NCI-H2107 (cell line): ENCODE measurements around the gene BRD4.

Experiments
- DNase-seq: peaks from one replicate; lab custom pipeline; 2025; lab: John Stamatoyannopoulos, UW

The BRD4 gene

GRCh38 chr19:15248648-15249527, 83.5 kb downstream of the BRD4 start:
- DNase-seq, result no peak

- DNase-seq, result no peak
Observed at GRCh38 chr19:15248106-15248505, 84.2 kb downstream of the BRD4 start.

GRCh38 chr19:15247107-15248014, 85.0 kb downstream of the BRD4 start:
- DNase-seq, result no peak

GRCh38 chr19:15246198-15246481, 86.2 kb downstream of the BRD4 start:
- no peak for DNase-seq

GRCh38 chr19:15245370-15246197, 86.8 kb downstream of the BRD4 start:
- no peak for DNase-seq

- no peak for DNase-seq
Observed at GRCh38 chr19:15244808-15245207, 87.5 kb downstream of the BRD4 start.

- DNase-seq, result no peak
Observed at GRCh38 chr19:15244106-15244803, 88.1 kb downstream of the BRD4 start.

- no peak for DNase-seq
Observed at GRCh38 chr19:15243236-15243957, 88.9 kb downstream of the BRD4 start.

GRCh38 chr19:15241259-15241910, 91.0 kb downstream of the BRD4 start:
- no peak for DNase-seq

GRCh38 chr19:15240515-15240914, 91.8 kb downstream of the BRD4 start:
- DNase-seq, result no peak

- DNase-seq, result no peak
Observed at GRCh38 chr19:15239337-15239949, 92.9 kb downstream of the BRD4 start.

GRCh38 chr19:15238639-15239155, 93.6 kb downstream of the BRD4 start:
- no peak for DNase-seq

GRCh38 chr19:15237759-15238638, 94.3 kb downstream of the BRD4 start:
- DNase-seq, result no peak

GRCh38 chr19:15236886-15237285, 95.5 kb downstream of the BRD4 start:
- DNase-seq, result no peak

- DNase-seq, result no peak
Observed at GRCh38 chr19:15235781-15236180, 96.6 kb downstream of the BRD4 start.

- DNase-seq, result no peak
Observed at GRCh38 chr19:15234431-15235130, 97.8 kb downstream of the BRD4 start.

- no peak for DNase-seq
Observed at GRCh38 chr19:15231271-15231670, 101.1 kb downstream of the BRD4 start.

- DNase-seq, result no peak
Observed at GRCh38 chr19:15227261-15227660, 105.1 kb downstream of the BRD4 start.
